Measurements from ENCODE around the gene PRDX2.

The PRDX2 gene

GRCh38 chr19:12793290-12794195 is 8.1 kb downstream of the PRDX2 start:
- DNase-seq (ENCODE audit: insufficient read length, low spot score) (peak; percentile 78), FAIRE-seq (peak; percentile 70)

- DNase-seq (ENCODE audit: insufficient read length, low spot score) = no peak
- no peak for FAIRE-seq
Observed at GRCh38 chr19:12792853-12793289, 8.7 kb downstream of the PRDX2 start.

- no peak for DNase-seq (ENCODE audit: insufficient read length, low spot score)
- FAIRE-seq = peak; percentile 49
Observed at GRCh38 chr19:12792051-12792852, 9.3 kb downstream of the PRDX2 start.

DNA sequence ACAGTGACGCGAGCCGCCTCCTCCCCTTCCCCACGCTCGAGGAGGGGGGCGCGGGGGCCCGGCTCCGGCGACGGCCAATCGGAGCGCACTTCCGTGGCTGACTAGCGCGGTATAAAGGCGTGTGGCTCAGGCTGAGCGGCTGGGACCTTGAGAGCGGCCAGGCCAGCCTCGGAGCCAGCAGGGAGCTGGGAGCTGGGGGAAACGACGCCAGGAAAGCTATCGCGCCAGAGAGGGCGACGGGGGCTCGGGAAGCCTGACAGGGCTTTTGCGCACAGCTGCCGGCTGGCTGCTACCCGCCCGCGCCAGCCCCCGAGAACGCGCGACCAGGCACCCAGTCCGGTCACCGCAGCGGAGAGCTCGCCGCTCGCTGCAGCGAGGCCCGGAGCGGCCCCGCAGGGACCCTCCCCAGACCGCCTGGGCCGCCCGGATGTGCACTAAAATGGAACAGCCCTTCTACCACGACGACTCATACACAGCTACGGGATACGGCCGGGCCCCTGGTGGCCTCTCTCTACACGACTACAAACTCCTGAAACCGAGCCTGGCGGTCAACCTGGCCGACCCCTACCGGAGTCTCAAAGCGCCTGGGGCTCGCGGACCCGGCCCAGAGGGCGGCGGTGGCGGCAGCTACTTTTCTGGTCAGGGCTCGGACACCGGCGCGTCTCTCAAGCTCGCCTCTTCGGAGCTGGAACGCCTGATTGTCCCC is 10.1 kb downstream of the PRDX2 start, which contains the start of gene JUNB:
Gene JUNB (plus strand): TSS at position 142 of the 706 bp plus-strand sequence. CDS start 286 bp downstream, at position 428.
- peak; percentile 82 for FAIRE-seq
- peak; percentile 78 for DNase-seq (ENCODE audit: insufficient read length, low spot score)

DNA sequence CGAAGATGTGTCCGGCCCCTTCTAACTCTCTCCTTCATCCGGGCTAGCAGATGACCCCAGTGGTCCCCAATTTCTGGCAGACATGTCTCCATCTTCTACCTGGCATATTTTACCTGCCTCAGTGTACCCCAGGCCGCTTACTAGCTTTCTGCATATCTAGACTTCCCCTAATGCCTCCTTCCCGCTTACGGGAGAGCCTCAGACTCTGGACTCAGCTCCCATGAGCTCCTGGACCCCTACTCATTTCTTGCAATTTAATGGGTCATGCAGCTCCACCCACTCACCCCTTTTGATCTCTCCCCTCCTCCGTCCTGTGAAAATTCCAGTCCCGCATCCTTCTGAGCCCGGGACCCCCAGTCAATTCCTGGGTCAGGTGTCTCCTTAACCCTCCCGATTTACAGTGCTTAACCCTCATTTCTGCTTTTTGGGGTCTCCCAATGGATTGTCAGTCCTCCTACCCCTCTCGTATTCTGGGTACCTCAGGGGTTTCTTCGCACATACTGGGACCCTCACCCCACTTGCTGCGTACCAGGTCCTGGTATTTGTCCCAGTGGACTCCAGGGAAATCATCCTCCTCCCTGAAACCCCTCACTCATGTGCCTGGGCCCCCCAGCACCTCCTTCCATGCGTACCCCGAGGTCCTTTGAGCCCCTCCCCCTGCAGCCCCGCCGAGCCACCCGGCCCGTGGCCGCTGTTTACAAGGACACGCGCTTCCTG is 10.8 kb downstream of the PRDX2 start:
- DNase-seq (ENCODE audit: insufficient read length, low spot score) (no peak), FAIRE-seq (no peak)

GRCh38 chr19:12789904-12790619 is 11.5 kb downstream of the PRDX2 start:
- FAIRE-seq (no peak), DNase-seq (ENCODE audit: insufficient read length, low spot score) (peak; percentile 93)

DNA sequence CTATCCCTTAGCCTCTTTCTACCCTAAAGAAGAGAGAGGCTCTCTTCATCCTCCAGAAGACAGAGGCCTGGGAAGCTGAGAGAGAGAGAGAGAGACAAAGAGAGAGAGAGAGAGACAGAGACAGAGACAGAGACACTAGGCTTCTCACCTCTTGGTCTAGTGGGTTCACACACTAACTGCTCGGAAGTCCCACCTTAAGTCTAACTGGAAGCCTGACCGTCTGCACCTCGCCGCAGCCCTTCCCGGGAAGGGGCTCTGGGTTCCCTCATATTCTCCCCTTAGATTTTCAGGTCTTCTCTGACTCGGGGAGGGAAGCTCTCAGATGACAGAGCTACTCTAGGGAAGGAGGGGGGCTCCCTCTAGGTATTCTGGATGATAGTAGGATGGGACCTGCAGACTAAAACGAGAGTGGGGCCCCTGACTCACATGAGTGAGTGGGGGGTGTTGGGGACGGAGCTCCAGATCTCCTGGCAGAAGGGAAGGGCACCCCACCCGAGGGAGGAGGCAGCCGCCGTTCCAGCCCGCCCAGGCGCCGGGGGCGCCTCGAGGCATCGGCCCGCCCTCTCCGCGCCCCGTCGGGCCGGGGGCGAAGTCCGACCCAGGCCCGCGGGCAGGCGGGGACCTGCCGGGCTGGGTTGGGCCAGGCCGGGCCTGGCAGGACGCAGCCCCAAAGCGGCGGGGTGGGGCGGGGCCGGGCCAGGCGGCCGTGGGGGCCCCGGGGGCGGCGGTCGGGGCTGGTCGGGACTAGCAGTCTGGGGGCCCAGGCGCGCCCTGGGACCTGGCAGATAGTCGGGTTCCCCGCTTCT is 12.3 kb downstream of the PRDX2 start:
- no peak for DNase-seq (ENCODE audit: insufficient read length, low spot score)
- no peak for FAIRE-seq

- no peak for DNase-seq (ENCODE audit: insufficient read length, low spot score)
- peak; percentile 69 for FAIRE-seq
Observed at GRCh38 chr19:12788682-12789097, 12.9 kb downstream of the PRDX2 start.

GRCh38 chr19:12788042-12788681 is 13.4 kb downstream of the PRDX2 start:
- no peak for FAIRE-seq
- no peak for DNase-seq (ENCODE audit: insufficient read length, low spot score)

DNA sequence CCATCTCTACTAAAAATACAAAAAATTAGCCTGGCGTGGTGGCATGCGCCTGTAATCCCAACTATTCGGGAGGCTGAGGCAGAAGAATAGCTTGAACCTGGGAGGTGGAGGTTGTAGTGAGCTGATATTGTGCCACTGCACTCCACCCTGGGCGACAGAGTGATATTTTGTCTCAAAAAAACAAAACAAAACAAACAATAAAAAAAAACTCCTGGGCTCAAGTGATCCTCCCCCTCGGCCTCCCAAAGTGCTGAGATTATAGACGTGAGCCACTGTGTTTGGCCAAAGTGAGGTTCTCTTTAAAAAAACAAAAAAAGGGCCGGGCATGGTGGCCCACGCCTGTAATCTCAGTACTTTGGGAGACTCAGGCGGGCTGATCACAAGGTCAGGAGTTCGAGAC is 14.1 kb downstream of the PRDX2 start:
- FAIRE-seq = no peak
- no peak for DNase-seq (ENCODE audit: insufficient read length, low spot score)

GRCh38 chr19:12786952-12787351 is 14.6 kb downstream of the PRDX2 start:
- DNase-seq (ENCODE audit: insufficient read length, low spot score) = no peak

GRCh38 chr19:12786141-12786870 is 15.3 kb downstream of the PRDX2 start:
- no peak for FAIRE-seq
- no peak for DNase-seq (ENCODE audit: insufficient read length, low spot score)

More at GRCh38 chr19:12786952-12787351, 14.6 kb downstream of the PRDX2 start:
- no peak for FAIRE-seq

- FAIRE-seq = no peak
Observed at GRCh38 chr19:12785431-12786031, 16.1 kb downstream of the PRDX2 start.

GRCh38 chr19:12784871-12785430 is 16.6 kb downstream of the PRDX2 start:
- DNase-seq (ENCODE audit: insufficient read length, low spot score) (no peak), FAIRE-seq (no peak)

More at GRCh38 chr19:12785431-12786031, 16.1 kb downstream of the PRDX2 start:
- DNase-seq (ENCODE audit: insufficient read length, low spot score) = no peak

DNA sequence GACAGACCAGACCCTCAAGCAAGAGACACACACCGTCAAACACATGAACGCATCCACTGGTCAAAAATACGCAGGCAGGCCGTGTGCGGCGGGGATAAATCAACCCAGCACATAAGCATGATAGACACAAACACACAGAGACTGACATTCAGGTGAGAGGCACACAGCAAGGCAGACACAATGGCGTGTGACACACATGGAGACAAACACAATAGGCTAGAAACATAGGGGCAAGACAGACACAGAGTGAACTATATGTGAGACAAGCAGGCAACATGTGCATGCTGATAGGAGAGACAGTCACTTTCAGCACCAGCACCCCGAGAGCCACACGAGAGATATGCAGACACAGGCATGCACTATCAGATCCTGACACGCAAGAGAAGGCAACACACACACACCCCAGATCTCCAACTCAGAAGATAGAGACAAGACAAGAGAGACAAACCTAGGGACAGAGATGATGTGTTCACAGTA is 17.2 kb downstream of the PRDX2 start:
- FAIRE-seq = no peak

DNA sequence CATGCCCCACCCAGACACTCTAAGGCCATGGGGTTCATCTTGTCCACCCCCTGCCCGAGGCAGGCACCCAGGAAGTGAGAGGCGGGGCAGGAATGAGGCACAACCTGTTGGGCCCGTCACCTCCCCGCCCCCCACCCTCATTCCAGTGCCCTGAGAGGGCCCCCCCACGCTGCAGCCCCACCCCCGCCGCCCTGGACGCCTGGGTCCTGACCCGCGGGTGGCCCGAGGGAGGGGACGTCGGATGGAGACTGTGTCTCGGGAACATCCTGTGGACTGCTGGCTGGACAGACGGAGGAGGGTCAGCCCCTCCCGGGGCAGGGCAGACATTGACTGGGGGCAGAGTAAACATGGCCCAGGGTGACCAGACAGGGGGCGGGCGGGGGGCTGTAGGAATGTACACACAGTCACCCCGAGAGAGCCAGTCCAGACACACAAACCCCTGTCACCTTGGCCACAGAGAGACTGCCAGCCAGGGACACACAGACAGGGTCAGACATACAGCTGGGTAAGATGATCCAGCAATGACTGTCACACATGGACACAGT is 17.7 kb downstream of the PRDX2 start:
- DNase-seq (ENCODE audit: insufficient read length, low spot score) (no peak), FAIRE-seq (no peak)

More for the DNA sequence above, 17.2 kb downstream of the PRDX2 start:
- DNase-seq (ENCODE audit: insufficient read length, low spot score) = no peak

Measured in GM19239 (cell line).